ENCODE data around the gene OR10AD1. TPM values are rescaled to one million over a fixed set of nuclear protein-coding genes. Genes with fewer than 3 reads are reported as not detected.
A peak's percentile ranks its signal among the peaks of the same experiment; 100 is the strongest.
"Not testable (repeated sequence)": the region's sequence is repeated elsewhere in the genome, so short reads cannot be mapped to it uniquely, and the experiment has no call there.

The OR10AD1 gene
- total RNA-seq, 1 donor from 2014 or later: not detected

- Mint-ChIP-seq H3K27ac (no peak overlapping the region), H3K27me3 (ENCODE audit: low read depth) (peaks cover 11% of the 10 kb centered on the region), H3K9me3 (no peaks in the 10 kb centered on the region), H3K4me1 (ENCODE audit: low read depth) (peaks cover 2% of the 10 kb centered on the region), H3K36me3 (ENCODE audit: low read depth) (no peaks in the 10 kb centered on the region), H3K4me3 (ENCODE audit: low read depth) (no peak overlapping the region)
- intact Hi-C loops (cut with micrococcal nuclease): no loop called here
- DNase-seq (ENCODE audit: low spot score): no peak
Observed at GRCh38 chr12:48169011-48169410, 34.1 kb downstream of the OR10AD1 start.

DNA sequence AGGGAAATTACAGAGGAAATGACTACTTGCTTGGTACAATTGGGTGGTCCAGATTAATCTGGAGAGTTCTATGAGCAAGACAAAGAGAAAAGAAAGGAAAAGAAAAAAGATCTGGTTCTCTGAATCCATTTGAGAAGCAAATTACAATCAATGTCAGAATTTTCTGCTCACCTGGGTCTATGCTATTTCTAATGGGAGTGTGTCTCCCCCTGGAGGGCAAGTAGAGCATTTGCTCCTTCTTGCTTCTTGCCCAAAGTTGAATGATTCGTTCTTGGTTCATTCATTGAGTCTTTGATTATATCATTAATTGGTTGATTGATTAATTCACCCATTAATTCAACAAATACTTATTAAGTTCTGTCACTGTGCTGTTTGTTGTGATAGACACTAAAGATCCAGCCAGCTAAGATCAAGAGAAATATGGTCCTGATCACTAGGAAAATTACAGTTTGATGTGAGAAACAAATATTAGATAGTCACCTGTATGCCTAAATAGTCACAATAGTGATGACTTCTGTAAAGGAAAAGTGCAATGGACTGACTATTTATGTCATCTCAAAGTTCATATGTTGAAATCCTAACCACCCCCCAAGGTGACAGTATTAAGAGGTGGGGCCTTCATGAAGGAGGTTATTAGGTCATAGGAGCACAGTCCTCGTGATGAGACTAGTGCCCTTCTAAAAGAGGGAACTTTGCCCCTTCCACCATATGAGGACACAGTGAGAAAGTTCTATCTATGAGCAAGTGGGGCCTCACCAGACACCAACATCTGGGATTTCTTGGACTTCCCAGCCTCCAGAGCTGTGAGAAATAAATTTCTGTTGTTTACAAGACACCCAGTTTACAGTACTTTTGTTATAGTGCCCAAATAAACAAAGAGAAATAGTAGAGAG lies 37.8 kb downstream of the OR10AD1 start:
- no peak overlapping the region for H3K4me3 Mint-ChIP-seq (ENCODE audit: low read depth)
- intact Hi-C loops (cut with micrococcal nuclease): loop anchor here (1.0 to 2.0 kb wide), 3 partner anchors 61 to 203 kb away; partner anchors contain the start of genes COL2A1 and TMEM106C
- H3K36me3 Mint-ChIP-seq (ENCODE audit: low read depth): no peaks in the 10 kb centered on the region
- H3K27ac Mint-ChIP-seq: no peak overlapping the region
- no peak for DNase-seq (ENCODE audit: low spot score)
- peaks cover 16% of the 10 kb centered on the region for H3K27me3 Mint-ChIP-seq (ENCODE audit: low read depth)
- no peaks in the 10 kb centered on the region for H3K9me3 Mint-ChIP-seq
- H3K4me1 Mint-ChIP-seq (ENCODE audit: low read depth): peaks cover 2% of the 10 kb centered on the region

- intact Hi-C loops (cut with micrococcal nuclease): loop anchor here (2.0 kb wide), 2 partner anchors 60 to 202 kb away; partner anchors contain the start of gene TMEM106C
- peaks cover 16% of the 10 kb centered on the region for H3K27me3 Mint-ChIP-seq (ENCODE audit: low read depth)
- H3K36me3 Mint-ChIP-seq (ENCODE audit: low read depth): no peaks in the 10 kb centered on the region
- peaks cover 2% of the 10 kb centered on the region for H3K4me1 Mint-ChIP-seq (ENCODE audit: low read depth)
- no peak overlapping the region for H3K4me3 Mint-ChIP-seq (ENCODE audit: low read depth)
- DNase-seq (ENCODE audit: low spot score): no peak
- no peaks in the 10 kb centered on the region for H3K9me3 Mint-ChIP-seq
- no peak overlapping the region for H3K27ac Mint-ChIP-seq
Observed at GRCh38 chr12:48164451-48164850, 38.6 kb downstream of the OR10AD1 start.

DNA sequence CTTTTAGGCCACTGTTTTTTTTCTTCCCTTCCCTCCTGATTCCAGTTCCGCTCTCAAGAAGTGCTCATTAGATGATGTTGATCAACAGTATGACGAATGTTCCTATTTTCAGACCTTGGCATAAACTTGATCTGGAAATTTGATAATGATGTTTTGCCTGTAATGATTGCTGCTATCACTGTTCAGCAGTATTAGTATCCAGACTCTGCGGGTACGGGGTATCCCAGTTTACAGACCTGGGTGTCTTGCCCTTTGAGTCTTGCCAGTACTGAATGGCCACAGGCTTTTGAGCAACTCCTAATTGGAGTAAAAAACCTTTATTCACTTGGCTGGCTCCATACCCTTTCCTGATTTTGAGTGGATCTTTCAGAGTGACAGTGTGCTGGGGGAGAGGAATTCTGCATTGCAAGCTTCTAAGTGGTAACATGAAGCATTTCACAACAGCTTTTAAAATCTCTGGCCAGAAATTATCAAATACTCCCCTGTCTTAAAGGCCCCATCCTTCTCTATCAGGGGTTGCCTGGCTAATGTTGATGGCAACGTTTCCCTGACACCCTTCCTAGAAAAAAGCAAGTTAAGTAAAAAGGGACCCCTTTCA lies 39.8 kb downstream of the OR10AD1 start:
- Mint-ChIP-seq H3K9me3 (no peaks in the 10 kb centered on the region), H3K27ac (no peak overlapping the region), H3K4me1 (ENCODE audit: low read depth) (peaks cover 3% of the 10 kb centered on the region), H3K36me3 (ENCODE audit: low read depth) (no peaks in the 10 kb centered on the region), H3K27me3 (ENCODE audit: low read depth) (peaks cover 16% of the 10 kb centered on the region), H3K4me3 (ENCODE audit: low read depth) (no peak overlapping the region)
- no peak for DNase-seq (ENCODE audit: low spot score)
- intact Hi-C loops (cut with micrococcal nuclease): no loop called here

DNA sequence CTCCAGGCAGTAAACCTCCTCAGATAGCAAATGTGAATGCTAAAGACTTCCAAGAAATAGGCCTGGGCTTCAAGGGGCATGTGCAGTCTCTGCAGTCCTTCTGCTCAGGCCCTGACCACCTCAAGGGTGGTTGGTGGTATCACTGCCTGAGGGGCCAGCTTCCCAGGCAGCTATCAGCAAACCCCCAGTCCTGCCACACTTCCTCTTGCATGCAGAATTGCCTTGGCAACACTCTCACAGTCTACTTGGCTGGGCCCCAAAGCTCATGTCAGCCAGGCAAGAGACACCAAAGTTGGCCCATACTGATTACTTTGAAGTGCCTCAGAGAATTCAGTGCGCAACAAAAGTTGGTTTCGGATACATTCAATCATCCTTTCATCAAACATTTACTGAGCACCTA lies 42.3 kb downstream of the OR10AD1 start:
- Mint-ChIP-seq H3K36me3 (ENCODE audit: low read depth) (no peaks in the 10 kb centered on the region), H3K4me1 (ENCODE audit: low read depth) (peaks cover 16% of the 10 kb centered on the region)
- intact Hi-C loops (cut with micrococcal nuclease): no loop called here

GRCh38 chr12:48160046-48160445 lies 43.0 kb downstream of the OR10AD1 start:
- H3K36me3 Mint-ChIP-seq (ENCODE audit: low read depth): no peaks in the 10 kb centered on the region
- H3K27me3 Mint-ChIP-seq (ENCODE audit: low read depth): peaks cover 12% of the 10 kb centered on the region
- intact Hi-C loops (cut with micrococcal nuclease): no loop called here
- H3K9me3 Mint-ChIP-seq: no peaks in the 10 kb centered on the region
- H3K4me3 Mint-ChIP-seq (ENCODE audit: low read depth): no peak overlapping the region
- H3K27ac Mint-ChIP-seq: no peak overlapping the region
- H3K4me1 Mint-ChIP-seq (ENCODE audit: low read depth): peaks cover 13% of the 10 kb centered on the region
- no peak for DNase-seq (ENCODE audit: low spot score)

More for the DNA sequence above, 42.3 kb downstream of the OR10AD1 start:
- Mint-ChIP-seq H3K9me3 (no peaks in the 10 kb centered on the region), H3K27ac (no peak overlapping the region), H3K27me3 (ENCODE audit: low read depth) (peaks cover 14% of the 10 kb centered on the region), H3K4me3 (ENCODE audit: low read depth) (no peak overlapping the region)
- no peak for DNase-seq (ENCODE audit: low spot score)

DNA sequence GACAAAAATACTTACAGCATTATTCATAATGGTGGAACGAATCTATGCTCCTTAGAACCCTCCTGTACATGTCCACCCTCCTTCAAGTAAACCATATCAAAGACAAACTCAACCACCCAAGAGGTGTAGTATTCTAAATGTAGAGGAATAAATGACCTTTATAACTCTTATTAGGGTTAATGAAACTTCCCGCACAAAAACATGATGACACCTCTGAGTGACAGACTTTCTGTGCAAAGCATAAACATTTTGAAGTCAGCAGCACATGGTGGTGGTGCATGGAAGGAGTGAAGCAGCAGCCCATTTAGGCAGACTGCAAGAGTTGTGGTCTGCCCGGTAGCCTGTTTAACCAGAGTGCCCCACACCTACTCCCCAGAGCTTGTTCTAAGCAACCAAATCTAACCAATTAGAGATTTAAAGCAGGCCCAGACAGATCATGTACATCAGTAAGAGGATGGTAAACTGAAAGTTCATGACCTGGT lies 45.2 kb downstream of the OR10AD1 start:
- Mint-ChIP-seq H3K27ac (peak overlapping the region; percentile 88), H3K4me3 (ENCODE audit: low read depth) (peak overlapping the region; percentile 86), H3K36me3 (ENCODE audit: low read depth) (peaks cover 10% of the 10 kb centered on the region), H3K27me3 (ENCODE audit: low read depth) (peaks cover 3% of the 10 kb centered on the region), H3K4me1 (ENCODE audit: low read depth) (peaks cover 16% of the 10 kb centered on the region), H3K9me3 (no peaks in the 10 kb centered on the region)
- DNase-seq (ENCODE audit: low spot score): no peak
- intact Hi-C loops (cut with micrococcal nuclease): loop anchor here (1.0 to 5.0 kb wide), 7 partner anchors 24 to 451 kb away; partner anchors contain the start of genes HDAC7, PFKM, RPAP3 and SENP1

DNA sequence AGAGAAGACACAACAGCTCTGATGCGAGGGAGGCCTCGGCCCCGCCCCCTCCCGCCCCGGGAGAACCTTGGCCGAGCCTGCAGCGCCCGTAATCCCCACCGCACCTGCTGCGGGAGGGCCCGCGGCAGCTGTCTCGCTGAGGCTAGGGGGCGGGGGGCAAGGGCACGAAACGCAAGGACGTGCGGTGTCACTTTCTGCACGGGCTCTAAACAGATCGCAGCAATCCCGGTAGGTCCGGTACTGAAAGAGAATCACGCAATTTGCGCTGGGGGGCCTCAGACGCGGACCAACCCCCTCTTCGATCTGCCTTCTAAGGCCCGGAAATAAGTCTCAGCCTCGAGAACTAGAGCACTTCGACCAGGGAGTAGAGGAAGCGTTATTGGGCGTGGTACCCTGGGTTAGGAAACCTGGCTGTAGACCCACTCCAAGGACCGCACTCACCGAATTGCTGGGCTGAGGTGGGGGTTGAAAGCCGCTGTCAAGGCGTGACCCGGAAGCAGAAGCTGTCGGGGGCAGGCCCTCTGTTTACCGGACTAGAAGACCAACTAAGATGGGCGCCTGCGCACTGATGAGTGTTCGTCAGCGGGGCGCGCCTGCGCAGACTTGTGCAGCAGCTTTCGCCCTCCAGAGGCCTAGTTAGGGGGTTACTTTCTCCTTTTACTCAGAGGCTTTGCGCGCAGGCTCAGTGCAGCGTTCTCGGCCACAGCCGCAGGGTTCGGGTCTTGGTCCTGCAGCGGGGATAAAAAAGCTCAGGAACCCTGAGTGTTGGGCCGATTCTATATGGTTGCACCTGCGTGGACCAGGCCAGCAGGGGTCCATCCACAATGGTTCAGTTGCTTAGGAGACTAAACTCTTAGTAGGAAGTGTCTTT lies 45.8 kb downstream of the OR10AD1 start, which contains the start of gene ASB8:
ASB8 (minus strand) TSS at position 498 of the 871 bp plus-strand sequence. CDS start 4,019 bp downstream, outside the sequence.
- peak; percentile 99 for DNase-seq (ENCODE audit: low spot score)
- peaks cover 2% of the 10 kb centered on the region for H3K27me3 Mint-ChIP-seq (ENCODE audit: low read depth)
- intact Hi-C loops (cut with micrococcal nuclease): loop anchor here (1.0 to 5.0 kb wide), 7 partner anchors 25 to 450 kb away; partner anchors contain the start of genes HDAC7, PFKM, RPAP3 and SENP1
- peaks cover 16% of the 10 kb centered on the region for H3K36me3 Mint-ChIP-seq (ENCODE audit: low read depth)
- H3K9me3 Mint-ChIP-seq: no peaks in the 10 kb centered on the region
- peak within 1 kb of the TSS; percentile 86 for H3K4me3 Mint-ChIP-seq (ENCODE audit: low read depth)
- H3K4me1 Mint-ChIP-seq (ENCODE audit: low read depth): peaks cover 18% of the 10 kb centered on the region
- peak within 1 kb of the TSS; percentile 88 for H3K27ac Mint-ChIP-seq

DNA sequence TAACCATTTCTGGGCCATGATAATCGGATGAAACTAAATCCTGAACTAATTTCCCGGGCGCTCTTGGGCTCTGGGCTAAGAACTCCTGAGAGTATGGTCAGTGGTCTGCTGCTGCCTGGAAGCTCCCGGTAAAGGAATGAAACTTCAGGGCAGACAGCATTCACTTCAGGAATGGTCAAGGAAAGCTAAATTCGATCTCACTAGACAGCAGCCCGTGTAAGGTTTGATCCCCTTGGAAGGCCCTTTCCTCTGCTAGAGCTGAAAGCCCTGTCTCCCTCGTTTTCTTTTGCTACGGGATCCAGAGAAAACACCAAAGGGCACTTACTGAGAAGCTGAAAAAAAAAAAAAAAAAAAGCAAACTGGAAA lies 46.5 kb downstream of the OR10AD1 start:
- H3K4me1 Mint-ChIP-seq (ENCODE audit: low read depth): peaks cover 18% of the 10 kb centered on the region
- H3K27ac Mint-ChIP-seq: peak overlapping the region; percentile 88
- no peak for DNase-seq (ENCODE audit: low spot score)
- H3K27me3 Mint-ChIP-seq (ENCODE audit: low read depth): no peaks in the 10 kb centered on the region
- H3K36me3 Mint-ChIP-seq (ENCODE audit: low read depth): peaks cover 21% of the 10 kb centered on the region
- peak overlapping the region; percentile 86 for H3K4me3 Mint-ChIP-seq (ENCODE audit: low read depth)
- intact Hi-C loops (cut with micrococcal nuclease): loop anchor here (1.0 to 5.0 kb wide), 7 partner anchors 26 to 449 kb away; partner anchors contain the start of genes HDAC7, PFKM, RPAP3 and SENP1
- no peaks in the 10 kb centered on the region for H3K9me3 Mint-ChIP-seq

DNA sequence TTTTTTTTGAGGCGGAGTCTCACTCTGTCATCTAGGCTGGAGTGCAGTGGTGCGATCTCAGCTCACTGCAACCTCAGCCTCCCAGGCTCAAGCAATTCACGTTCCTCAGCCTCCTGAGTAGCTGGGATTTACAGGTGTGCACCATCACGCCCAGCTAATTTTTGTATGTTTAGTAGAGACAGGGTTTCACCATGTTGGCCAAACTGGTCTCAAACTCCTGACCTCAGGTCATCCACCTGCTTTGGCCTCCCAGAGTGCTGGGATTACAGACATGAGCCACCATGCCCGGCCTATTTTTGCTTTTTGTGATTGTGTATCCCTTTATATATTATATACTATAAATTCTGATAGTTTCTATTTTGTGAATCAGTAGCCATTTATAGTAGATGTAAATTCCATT lies 47.3 kb downstream of the OR10AD1 start:
- intact Hi-C loops (cut with micrococcal nuclease): loop anchor here (2.0 to 5.0 kb wide), 4 partner anchors 37 to 448 kb away; partner anchors contain the start of genes HDAC7, PFKM and RPAP3
- not testable (repeated sequence) for H3K9me3 Mint-ChIP-seq; DNase-seq (ENCODE audit: low spot score); H3K27me3 Mint-ChIP-seq (ENCODE audit: low read depth); H3K27ac Mint-ChIP-seq
- Mint-ChIP-seq H3K4me3 (ENCODE audit: low read depth) (peak overlapping the region; percentile 86), H3K36me3 (ENCODE audit: low read depth) (peaks cover 25% of the 10 kb centered on the region), H3K4me1 (ENCODE audit: low read depth) (peaks cover 18% of the 10 kb centered on the region)

Data from activated T-helper 2 cell treated with anti-CD3 and anti-CD28 coated beads, Interferon-gamma antibody, Interleukin-2, Interleukin-4, amounts not matched to agents 10 μg/mL and 5 μg/mL and 100 μg/mL, durations not matched to agents 14 hours and 24 hours and 36 hours (primary cell).